Measurements from ENCODE around the gene DLST.

DNA sequence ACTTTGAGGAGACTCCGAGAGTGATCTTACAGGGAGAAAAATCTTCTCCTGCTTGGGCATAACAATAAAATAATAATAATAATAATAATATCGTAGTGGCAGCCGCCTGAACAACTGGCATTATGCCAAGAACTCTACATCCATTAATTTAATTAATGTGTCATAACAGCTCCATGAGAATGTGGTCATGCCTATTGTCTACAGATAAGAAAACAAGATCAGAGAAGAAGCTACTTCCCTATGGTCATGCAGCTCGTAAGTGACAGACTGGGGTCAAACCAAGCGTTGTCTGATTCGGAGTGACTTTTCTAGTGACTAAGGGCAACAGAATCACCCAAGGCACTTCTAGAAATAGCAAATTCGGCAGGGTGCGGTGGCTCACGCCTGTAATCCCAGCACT, 17.5 kb upstream of the DLST start:
- TF ChIP-seq, protein P1, sequence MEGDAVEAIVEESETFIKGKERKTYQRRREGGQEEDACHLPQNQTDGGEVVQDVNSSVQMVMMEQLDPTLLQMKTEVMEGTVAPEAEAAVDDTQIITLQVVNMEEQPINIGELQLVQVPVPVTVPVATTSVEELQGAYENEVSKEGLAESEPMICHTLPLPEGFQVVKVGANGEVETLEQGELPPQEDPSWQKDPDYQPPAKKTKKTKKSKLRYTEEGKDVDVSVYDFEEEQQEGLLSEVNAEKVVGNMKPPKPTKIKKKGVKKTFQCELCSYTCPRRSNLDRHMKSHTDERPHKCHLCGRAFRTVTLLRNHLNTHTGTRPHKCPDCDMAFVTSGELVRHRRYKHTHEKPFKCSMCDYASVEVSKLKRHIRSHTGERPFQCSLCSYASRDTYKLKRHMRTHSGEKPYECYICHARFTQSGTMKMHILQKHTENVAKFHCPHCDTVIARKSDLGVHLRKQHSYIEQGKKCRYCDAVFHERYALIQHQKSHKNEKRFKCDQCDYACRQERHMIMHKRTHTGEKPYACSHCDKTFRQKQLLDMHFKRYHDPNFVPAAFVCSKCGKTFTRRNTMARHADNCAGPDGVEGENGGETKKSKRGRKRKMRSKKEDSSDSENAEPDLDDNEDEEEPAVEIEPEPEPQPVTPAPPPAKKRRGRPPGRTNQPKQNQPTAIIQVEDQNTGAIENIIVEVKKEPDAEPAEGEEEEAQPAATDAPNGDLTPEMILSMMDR (IDR thresholded peaks at IDR 0.05): no peak
- TF ChIP-seq POLR2A (IDR thresholded peaks at IDR 0.05): no peak
